Eye (tissue), 1 donor: ENCODE data around the gene ODF2L.
"Not testable (repeated sequence)": the region's sequence is repeated elsewhere in the genome, so short reads cannot be mapped to it uniquely, and the experiment has no call there.

Experiments
- DNase-seq: peaks from one replicate; pipeline ENCODE4 v3.0.0-alpha.2; 2015

ODF2L gene

GRCh38 chr1:86382878-86383277 is 13.2 kb downstream of the ODF2L start:
- no peak for DNase-seq

GRCh38 chr1:86381223-86381622 is 14.9 kb downstream of the ODF2L start:
- no peak for DNase-seq

- peak; percentile 85 for DNase-seq
Observed at GRCh38 chr1:86380257-86380861, 15.8 kb downstream of the ODF2L start.

GRCh38 chr1:86378813-86379212 is 17.3 kb downstream of the ODF2L start:
- DNase-seq: no peak

GRCh38 chr1:86377341-86377740 is 18.8 kb downstream of the ODF2L start:
- no peak for DNase-seq

GRCh38 chr1:86375688-86376087 is 20.4 kb downstream of the ODF2L start:
- no peak for DNase-seq

GRCh38 chr1:86370601-86371022 is 25.5 kb downstream of the ODF2L start:
- no peak for DNase-seq

- DNase-seq: no peak
Observed at GRCh38 chr1:86365896-86366295, 30.2 kb downstream of the ODF2L start.

GRCh38 chr1:86362807-86363206 is 33.3 kb downstream of the ODF2L start:
- no peak for DNase-seq

GRCh38 chr1:86357796-86358195 is 38.3 kb downstream of the ODF2L start:
- DNase-seq: no peak

- peak; percentile 38 for DNase-seq
Observed at GRCh38 chr1:86356247-86356646, 39.9 kb downstream of the ODF2L start.

- no peak for DNase-seq
Observed at GRCh38 chr1:86352086-86352485, 44.0 kb downstream of the ODF2L start.

- DNase-seq: not testable (repeated sequence)
Observed at GRCh38 chr1:86350230-86350629, 45.9 kb downstream of the ODF2L start.

GRCh38 chr1:86346388-86346787 is 49.7 kb downstream of the ODF2L start:
- DNase-seq: no peak

GRCh38 chr1:86345042-86345441 is 51.1 kb downstream of the ODF2L start:
- DNase-seq: no peak

GRCh38 chr1:86339906-86340305 is 56.2 kb downstream of the ODF2L start:
- DNase-seq: no peak

- no peak for DNase-seq
Observed at GRCh38 chr1:86339014-86339812, 56.9 kb downstream of the ODF2L start.

- DNase-seq: no peak
Observed at GRCh38 chr1:86335916-86336315, 60.2 kb downstream of the ODF2L start.

GRCh38 chr1:86325264-86325663 is 70.9 kb downstream of the ODF2L start:
- DNase-seq: no peak

GRCh38 chr1:86324130-86324822 is 71.8 kb downstream of the ODF2L start:
- DNase-seq: no peak

GRCh38 chr1:86322241-86322640 is 73.9 kb downstream of the ODF2L start:
- no peak for DNase-seq

GRCh38 chr1:86318436-86318835 is 77.7 kb downstream of the ODF2L start:
- no peak for DNase-seq

GRCh38 chr1:86317926-86318325 is 78.2 kb downstream of the ODF2L start:
- DNase-seq: no peak

GRCh38 chr1:86305731-86306130 is 90.4 kb downstream of the ODF2L start:
- no peak for DNase-seq
